HCT116 (cell line): Measurements from ENCODE around the gene FGGY. TPM values are rescaled to one million over a fixed set of nuclear protein-coding genes. Genes with fewer than 3 reads are reported as not detected.

Source experiments
- ATAC-seq: fragments of 200-7000 bp; cut with Tn5 transposase; 2 replicates; pipeline ENCODE4 v1.9.1; 2020; ENCODE audit warnings: mild to moderate bottlenecking, moderate library complexity
- BruUV-seq: library from RNA; stranded (reverse); fragments of 400-500 nt; replicated peaks from 2 replicates; lab custom pipeline; 2021; lab: Mats Ljungman, UMichigan
- CTCF ChIA-PET: fragments of 300-600 bp; sonication (Branson Sonifier 250); formaldehyde crosslinking; loops from one replicate; lab custom pipeline; 2021; ENCODE audit warnings: antibody characterized with exemption; lab: Charles Lee
- POLR2A ChIA-PET: fragments of 300-600, 350-600 bp; sonication (Branson Sonifier 250); formaldehyde crosslinking; loops from one replicate; lab custom pipeline; 2021; ENCODE audit warnings: antibody characterized with exemption; lab: Charles Lee
- RAD21 ChIA-PET, 2 experiments: fragments of 300-600 bp; sonication (Branson Sonifier 250); formaldehyde crosslinking; loops; one replicate each; lab custom pipeline; 2023; ENCODE audit warnings: low total read pairs in 2 of 2; ENCODE audit not compliant: uncharacterized antibody in 2 of 2, unreplicated experiment in 2 of 2, low non-redundant PET in 1 of 2; lab: Charles Lee
- DNase-seq: peaks from one replicate; pipeline ENCODE4 v3.0.0-alpha.2; 2010; ENCODE audit warnings: low read depth, low spot score
- H2AFZ ChIP-seq: fragments of 200-600 bp; shearing (Covaris generic), sonication (generic); 2 replicates; pipeline ENCODE4 v1.6.1; 2017; ENCODE audit warnings: low read depth, mixed run types, mixed read lengths, antibody characterized with exemption, low read length; ENCODE audit not compliant: poor library complexity, severe bottlenecking
- H3K27ac ChIP-seq: 2 replicates; pipeline ENCODE4 v1.5.1; 2012; ENCODE audit warnings: low read depth, low read length
- H3K27me3 ChIP-seq: fragments of 200-600 bp; sonication (generic); 2 replicates; pipeline ENCODE4 v1.6.1; 2016; ENCODE audit warnings: mixed run types, low read length, mixed read lengths; ENCODE audit not compliant: insufficient read depth
- H3K36me3 ChIP-seq, 2 experiments: fragments of 200-500 bp in 1 of 2; fragments of 200-600 bp in 1 of 2; sonication (Bioruptor generic) in 1 of 2; sonication (generic) in 1 of 2; 2 replicates each; pipeline versions ENCODE4 v1.5.1 to v1.6.1; 2014 to 2016; ENCODE audit warnings: low read length in 2 of 2, inconsistent platforms in 1 of 2, mixed read lengths in 1 of 2, mixed run types in 1 of 2; ENCODE audit not compliant: insufficient read depth in 2 of 2, control insufficient read depth in 1 of 2
- H3K4me1 ChIP-seq, 2 experiments: fragments of 200-600 bp in 1 of 2; sonication (generic) in 1 of 2; 2 replicates each; pipeline versions ENCODE4 v1.5.1 to v1.6.1; 2012 to 2017; ENCODE audit warnings: low read length in 2 of 2, inconsistent platforms in 1 of 2, mild to moderate bottlenecking in 1 of 2, mixed read lengths in 1 of 2, mixed run types in 1 of 2, moderate library complexity in 1 of 2; ENCODE audit not compliant: insufficient read depth in 2 of 2, control insufficient read depth in 1 of 2
- H3K4me2 ChIP-seq: fragments of 200-600 bp; sonication (generic); 2 replicates; pipeline ENCODE4 v1.6.1; 2017; ENCODE audit warnings: mixed run types, low read length, mixed read lengths
- H3K4me3 ChIP-seq, 2 experiments: fragments of 200-600 bp in 1 of 2; sonication (generic) in 1 of 2; replicated peaks in 1 of 2; 2 replicates each; pipeline ENCODE4 v1.5.1; 2011 to 2016; ENCODE audit warnings: low read length in 2 of 2, control low read depth in 1 of 2, low read depth in 1 of 2, mild to moderate bottlenecking in 1 of 2, mixed read lengths in 1 of 2, mixed run types in 1 of 2
- H3K79me2 ChIP-seq: fragments of 200-600 bp; sonication (generic); 2 replicates; pipeline ENCODE4 v1.6.1; 2017; ENCODE audit warnings: mild to moderate bottlenecking, mixed run types, low read length, moderate library complexity, mixed read lengths; ENCODE audit not compliant: insufficient read depth
- H3K9ac ChIP-seq: fragments of 200-600 bp; sonication (generic); 2 replicates; pipeline ENCODE4 v1.6.1; 2016; ENCODE audit warnings: low read length, mixed read lengths
- H3K9me2 ChIP-seq: fragments of 200-600 bp; sonication (generic), shearing (Covaris generic); 2 replicates; pipeline ENCODE4 v1.6.1; 2017; ENCODE audit warnings: mixed run types, mild to moderate bottlenecking, moderate library complexity; ENCODE audit not compliant: insufficient read depth
- H3K9me3 ChIP-seq, 2 experiments: fragments of 200-500 bp in 1 of 2; fragments of 200-600 bp in 1 of 2; sonication (Bioruptor generic) in 1 of 2; sonication (generic) in 1 of 2; 2 replicates each; pipeline ENCODE4 v1.6.1; 2014 to 2017; ENCODE audit warnings: low read length in 2 of 2, mixed read lengths in 2 of 2, inconsistent platforms in 1 of 2, low read depth in 1 of 2, mild to moderate bottlenecking in 1 of 2, mixed run types in 1 of 2, moderate library complexity in 1 of 2; ENCODE audit not compliant: control insufficient read depth in 1 of 2, insufficient read depth in 1 of 2
- H4K20me1 ChIP-seq: fragments of 200-600 bp; sonication (generic), shearing (Covaris generic); 2 replicates; pipeline ENCODE4 v1.6.1; 2017; ENCODE audit warnings: mixed run types, mild to moderate bottlenecking, moderate library complexity; ENCODE audit not compliant: insufficient read depth
- ATF3 ChIP-seq: IDR thresholded peaks from 2 replicates; pipeline ENCODE4 v1.6.1; 2012
- CTCF ChIP-seq, 3 experiments: fragments of 200-600 bp in 1 of 3; sonication (generic) in 1 of 3; IDR thresholded peaks in 2 of 3; conservative IDR thresholded peaks in 1 of 3; 2 replicates each; pipeline ENCODE4 v1.5.1; 2012 to 2017; ENCODE audit warnings: low read depth in 2 of 3, low read length in 2 of 3, antibody characterized with exemption in 1 of 3, borderline replicate concordance in 1 of 3, control low read depth in 1 of 3, mild to moderate bottlenecking in 1 of 3, mixed read lengths in 1 of 3, mixed run types in 1 of 3, moderate library complexity in 1 of 3; ENCODE audit not compliant: insufficient read depth in 1 of 3
- JUND ChIP-seq: IDR thresholded peaks from 2 replicates; pipeline ENCODE4 v1.6.1; 2012
- POLR2A ChIP-seq: IDR thresholded peaks from 2 replicates; pipeline ENCODE4 v1.7.0; 2011; ENCODE audit warnings: borderline replicate concordance; ENCODE audit not compliant: insufficient read depth, insufficient read length; ENCODE audit errors: extremely low read depth
- RAD21 ChIP-seq: IDR thresholded peaks from 2 replicates; pipeline ENCODE4 v1.6.1; 2012; ENCODE audit warnings: low read depth, mild to moderate bottlenecking
- SIN3A ChIP-seq: IDR thresholded peaks from 2 replicates; pipeline ENCODE4 v1.6.1; 2012; ENCODE audit warnings: low read depth
- SP1 ChIP-seq: IDR thresholded peaks from 2 replicates; pipeline ENCODE4 v1.6.1; 2012; ENCODE audit warnings: low read depth
- TCF7L2 ChIP-seq: IDR thresholded peaks from 2 replicates; pipeline ENCODE4 v1.7.0; 2011; ENCODE audit warnings: borderline replicate concordance, inconsistent platforms; ENCODE audit not compliant: insufficient read depth, insufficient read length; ENCODE audit errors: extremely low read depth
- YY1 ChIP-seq: IDR thresholded peaks from 2 replicates; pipeline ENCODE4 v1.6.1; 2011; ENCODE audit warnings: low read length, low read depth, moderate library complexity, mild to moderate bottlenecking; ENCODE audit not compliant: insufficient replicate concordance; ENCODE audit errors: extremely low read depth
- intact Hi-C: fragments of 100-400 bp; cut with micrococcal nuclease; formaldehyde crosslinking; loops from 2 replicates; pipeline ENCODE4 v1.10.0; 2022
- total RNA-seq: library from RNA; stranded (reverse); gene quantifications from one replicate; pipeline ENCODE4 v1.2.1, GENCODE V29; 2021; ENCODE audit not compliant: unreplicated experiment

The FGGY gene
- total RNA-seq, 1 experiment from 2014 or later = 10.6 TPM

GRCh38 chr1:59698386-59698785 is 401.5 kb downstream of the FGGY start:
- Histone ChIP-seq H3K4me1 (no peaks in the 10 kb centered on the region), H3K27me3 (no peaks in the 10 kb centered on the region), H3K9me2 (no peaks in the 10 kb centered on the region), H3K4me3 (no peak overlapping the region), H3K9ac (no peak overlapping the region), H3K27ac (no peak overlapping the region), H2AFZ (no peak overlapping the region), H3K9me3 (no peaks in the 10 kb centered on the region), H3K79me2 (no peaks in the 10 kb centered on the region), H3K36me3 (no peaks in the 10 kb centered on the region), H4K20me1 (no peaks in the 10 kb centered on the region), H3K4me2 (no peak overlapping the region)
- POLR2A ChIA-PET = no interaction called here
- intact Hi-C loops = loop anchor here (2.0 to 5.0 kb wide), 4 partner anchors 402 to 1181 kb away; partner anchors contain the start of gene FGGY
- ATAC-seq (no peak), DNase-seq (no peak)
- no TSS peak for BruUV-seq
- RAD21 ChIA-PET = no interaction called here
- CTCF ChIA-PET = interaction anchor here (0.9 to 2.3 kb wide), 11 partner anchors 8 to 965 kb away, joined by 3 to 14 read pairs (median 4); no protein-coding TSS in a partner anchor
- TF ChIP-seq SIN3A (no peak), TCF7L2 (no peak), SP1 (no peak), YY1 (no peak), JUND (no peak)

- TF ChIP-seq ATF3 (no peak), CTCF (IDR thresholded peaks at IDR 0.05 in 2 of 3, conservative IDR thresholded peaks at IDR 0.05 in 1 of 3; ENCODE audit: borderline replicate concordance in 1 of 3, insufficient read depth in 1 of 3, low read depth in 2 of 3, low read length in 2 of 3) (peak; percentile 67 to 93 (median 89); a peak in 5 of 6 replicates), RAD21 (peak; percentile 93), POLR2A (no peak)
- Histone ChIP-seq H3K27me3 (no peaks in the 10 kb centered on the region), H4K20me1 (no peaks in the 10 kb centered on the region), H3K4me2 (no peak overlapping the region), H3K9ac (no peak overlapping the region), H2AFZ (no peak overlapping the region), H3K9me2 (no peaks in the 10 kb centered on the region), H3K27ac (no peak overlapping the region), H3K4me1 (no peaks in the 10 kb centered on the region), H3K36me3 (no peaks in the 10 kb centered on the region), H3K9me3 (no peaks in the 10 kb centered on the region), H3K4me3 (no peak overlapping the region), H3K79me2 (no peaks in the 10 kb centered on the region)
- DNase-seq (peak; percentile 15), ATAC-seq (no peak)
- no TSS peak for BruUV-seq
- ChIA-PET POLR2A (no interaction called here), RAD21 (no interaction called here), CTCF (interaction anchor here (0.9 to 2.3 kb wide), 12 partner anchors 9 to 966 kb away, joined by 3 to 14 read pairs (median 4); no protein-coding TSS in a partner anchor)
- intact Hi-C loops = loop anchor here (1.0 to 5.0 kb wide), 5 partner anchors 403 to 1182 kb away; partner anchors contain the start of gene FGGY
These were observed 402.4 kb downstream of the FGGY start for GRCh38 chr1:59699227-59699847.
